Erythroblast (primary cell): ENCODE results near the gene RAB11FIP3.

Source experiments
- GATA1 ChIP-seq: IDR thresholded peaks from 2 replicates; pipeline ENCODE4 v1.6.1; 2011; ENCODE audit warnings: low read depth, mild to moderate bottlenecking, control low read depth, low read length, moderate library complexity
- POLR2A ChIP-seq: IDR thresholded peaks from 2 replicates; pipeline ENCODE4 v1.6.1; 2011; ENCODE audit warnings: mild to moderate bottlenecking, low read length

GRCh38 chr16:569445-570254 is 144.2 kb downstream of the RAB11FIP3 start, which contains the start of gene PIGQ:
- no peak for TF ChIP-seq POLR2A
- no peak for TF ChIP-seq GATA1
